T-cell (primary cell): ENCODE measurements around the gene ANO1. TPM values are rescaled to one million over a fixed set of nuclear protein-coding genes. Genes with fewer than 3 reads are reported as not detected.
A peak's percentile ranks its signal among the peaks of the same experiment; 100 is the strongest.

Source experiments
- ATAC-seq, 4 experiments: fragments of 200-7000 bp in 3 of 4; fragments of 150-1000 bp in 1 of 4; cut with Tn5 transposase; replicated peaks in 1 of 4; 1 replicate in 3 of 4; 2 replicates in 1 of 4; pipeline ENCODE4 v1.10.0; 2021; ENCODE audit warnings: moderate library complexity in 3 of 4, mild to moderate bottlenecking in 2 of 4, moderate number of reproducible peaks in 1 of 4
- CTCF ChIA-PET, 2 donors: fragments of 300-600 bp; sonication (Branson Sonifier 250); formaldehyde crosslinking; loops; one replicate each; lab custom pipeline; 2022; ENCODE audit warnings: antibody characterized with exemption in 2 of 2; lab: Charles Lee
- POLR2A ChIA-PET, 2 donors: fragments of 300-600 bp; sonication (Branson Sonifier 250); formaldehyde crosslinking; loops; one replicate each; lab custom pipeline; 2022; ENCODE audit warnings: antibody characterized with exemption in 2 of 2; lab: Charles Lee
- DNase-seq, 35 experiments: peaks; one replicate each; pipeline versions ENCODE4 v3.0.0 to v3.0.0-alpha.2; 2013 to 2023
- H3K27ac ChIP-seq: one replicate; pipeline ENCODE4 v1.5.1; 2013; ENCODE audit warnings: low read length
- H3K27me3 ChIP-seq, 2 experiments: replicated peaks in 1 of 2; 1 replicate in 1 of 2; 2 replicates in 1 of 2; pipeline versions ENCODE4 v1.6.1 to v1.7.0; 2013; ENCODE audit warnings: low read length in 1 of 2, mixed read lengths in 1 of 2; ENCODE audit not compliant: control insufficient read depth in 2 of 2, insufficient read depth in 2 of 2; ENCODE audit errors: extremely low read depth in 1 of 2
- H3K36me3 ChIP-seq, 2 donors: 1 replicate in 1 of 2; 2 replicates in 1 of 2; pipeline versions ENCODE4 v1.6.1 to v1.7.0; 2013; ENCODE audit warnings: low read length in 1 of 2; ENCODE audit not compliant: control insufficient read depth in 2 of 2, insufficient read depth in 1 of 2; ENCODE audit errors: extremely low read depth in 1 of 2
- H3K4me1 ChIP-seq, 2 experiments: 1 replicate in 1 of 2; 2 replicates in 1 of 2; pipeline versions ENCODE4 v1.6.1 to v1.7.0; 2013; ENCODE audit warnings: low read length in 2 of 2, mixed read lengths in 1 of 2; ENCODE audit not compliant: insufficient read depth in 2 of 2, control insufficient read depth in 1 of 2; ENCODE audit errors: extremely low read depth in 1 of 2
- H3K4me3 ChIP-seq, 2 donors: 1 replicate in 1 of 2; 2 replicates in 1 of 2; pipeline versions ENCODE4 v1.5.1 to v1.7.0; 2013; ENCODE audit warnings: mild to moderate bottlenecking in 2 of 2, low read length in 1 of 2, moderate library complexity in 1 of 2; ENCODE audit not compliant: control insufficient read depth in 1 of 2; ENCODE audit errors: extremely low read depth in 1 of 2
- H3K9me3 ChIP-seq: 2 replicates; pipeline ENCODE4 v1.7.0; 2013
- H3K27ac Mint-ChIP-seq, 2 donors: one replicate each; pipeline ENCODE4 v1.8.0; 2020 to 2021; ENCODE audit warnings: mild to moderate bottlenecking in 2 of 2, mixed read lengths in 2 of 2
- H3K27me3 Mint-ChIP-seq, 2 donors: one replicate each; pipeline ENCODE4 v1.8.0; 2021 to 2022; ENCODE audit warnings: mixed read lengths in 2 of 2
- H3K36me3 Mint-ChIP-seq: one replicate; pipeline ENCODE4 v1.8.0; 2021; ENCODE audit warnings: mixed read lengths
- H3K4me1 Mint-ChIP-seq, 3 donors: one replicate each; pipeline ENCODE4 v1.8.0; 2020 to 2022; ENCODE audit warnings: mixed read lengths in 3 of 3, mild to moderate bottlenecking in 1 of 3
- H3K4me3 Mint-ChIP-seq, 3 donors: one replicate each; pipeline ENCODE4 v1.8.0; 2020 to 2022; ENCODE audit warnings: mild to moderate bottlenecking in 3 of 3, mixed read lengths in 3 of 3, moderate library complexity in 3 of 3
- H3K9me3 Mint-ChIP-seq, 3 donors: one replicate each; pipeline ENCODE4 v1.8.0; 2020 to 2022; ENCODE audit warnings: mixed read lengths in 3 of 3
- WGBS: methylation state at CpG from one replicate; pipeline ENCODE4 v1.1.5; 2013; ENCODE audit warnings: missing lambda C conversion rate; ENCODE audit not compliant: insufficient coverage; 5-methylcytosine and 5-hydroxymethylcytosine counted together
- total RNA-seq, 35 experiments: library from RNA in 6 of 35; stranded (reverse) in 6 of 35; fragments of 120-200 nt in 1 of 35; gene quantifications; one replicate each; pipeline versions ENCODE4 v1.2.1 to v1.2.4 and lab custom pipeline; 2013 to 2026

Gene ANO1
- total RNA-seq, 5 donors from 2014 or later (not counting 1 experiment from before 2014, with no cell fraction given): 0.19 to 0.38 (median 0.33) TPM; not detected in 2

DNA sequence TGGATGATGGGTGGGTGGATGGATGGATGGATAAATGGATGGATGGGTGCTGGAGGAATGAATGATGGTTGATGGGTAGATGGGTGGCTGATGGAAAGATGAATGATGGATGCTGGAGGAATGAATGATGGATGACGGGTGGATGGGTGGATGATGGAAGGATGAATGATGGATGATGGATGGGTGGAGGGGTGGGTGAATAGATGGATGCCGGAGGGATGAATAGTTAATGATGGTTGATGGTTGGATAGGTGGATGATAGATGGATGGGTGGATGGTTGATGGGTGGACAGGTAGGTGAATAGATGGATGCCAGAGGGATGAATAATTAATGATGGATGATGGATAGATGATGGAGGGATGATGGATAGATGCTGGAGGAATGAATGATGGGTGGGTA is 41.4 kb downstream of the ANO1 start:
- peaks cover 0 to 29% of the 10 kb centered on the region in 2 experiments for H3K27me3 ChIP-seq
- Mint-ChIP-seq H3K4me1 (no peaks in the 10 kb centered on the region), H3K27me3 (peaks cover 18 to 24% of the 10 kb centered on the region in 2 donors), H3K4me3 (no peak overlapping the region), H3K36me3 (no peaks in the 10 kb centered on the region), H3K9me3 (peaks cover 0 to 14% (median 0%) of the 10 kb centered on the region in 3 donors), H3K27ac (no peak overlapping the region)
- no peaks in the 10 kb centered on the region for H3K36me3 ChIP-seq
- POLR2A ChIA-PET: no interaction called here
- no peak overlapping the region for H3K4me3 ChIP-seq
- WGBS: 93% methylated on average over 2 of the region's 2 CpGs
- no peaks in the 10 kb centered on the region for H3K9me3 ChIP-seq
- no peak for DNase-seq
- no peak overlapping the region for H3K27ac ChIP-seq
- ATAC-seq: no peak
- no peaks in the 10 kb centered on the region for H3K4me1 ChIP-seq
- CTCF ChIA-PET: no interaction called here

- no peak overlapping the region for H3K27ac Mint-ChIP-seq
- H3K4me3 Mint-ChIP-seq: no peak overlapping the region
- H3K36me3 Mint-ChIP-seq: no peaks in the 10 kb centered on the region
- Histone ChIP-seq H3K27ac (no peak overlapping the region), H3K9me3 (no peaks in the 10 kb centered on the region), H3K4me3 (no peak overlapping the region), H3K27me3 (peaks cover 0 to 32% of the 10 kb centered on the region in 2 experiments), H3K36me3 (no peaks in the 10 kb centered on the region), H3K4me1 (no peaks in the 10 kb centered on the region)
- CTCF ChIA-PET: no interaction called here
- POLR2A ChIA-PET: no interaction called here
- H3K9me3 Mint-ChIP-seq: peaks cover 0 to 14% (median 0%) of the 10 kb centered on the region in 3 donors
- peaks cover 18 to 24% of the 10 kb centered on the region in 2 donors for H3K27me3 Mint-ChIP-seq
- ATAC-seq: no peak
- WGBS: 83% methylated on average over 8 of the region's 11 CpGs
- no peaks in the 10 kb centered on the region for H3K4me1 Mint-ChIP-seq
- no peak for DNase-seq
Observed at GRCh38 chr11:70120674-70121073, 42.6 kb downstream of the ANO1 start.

DNA sequence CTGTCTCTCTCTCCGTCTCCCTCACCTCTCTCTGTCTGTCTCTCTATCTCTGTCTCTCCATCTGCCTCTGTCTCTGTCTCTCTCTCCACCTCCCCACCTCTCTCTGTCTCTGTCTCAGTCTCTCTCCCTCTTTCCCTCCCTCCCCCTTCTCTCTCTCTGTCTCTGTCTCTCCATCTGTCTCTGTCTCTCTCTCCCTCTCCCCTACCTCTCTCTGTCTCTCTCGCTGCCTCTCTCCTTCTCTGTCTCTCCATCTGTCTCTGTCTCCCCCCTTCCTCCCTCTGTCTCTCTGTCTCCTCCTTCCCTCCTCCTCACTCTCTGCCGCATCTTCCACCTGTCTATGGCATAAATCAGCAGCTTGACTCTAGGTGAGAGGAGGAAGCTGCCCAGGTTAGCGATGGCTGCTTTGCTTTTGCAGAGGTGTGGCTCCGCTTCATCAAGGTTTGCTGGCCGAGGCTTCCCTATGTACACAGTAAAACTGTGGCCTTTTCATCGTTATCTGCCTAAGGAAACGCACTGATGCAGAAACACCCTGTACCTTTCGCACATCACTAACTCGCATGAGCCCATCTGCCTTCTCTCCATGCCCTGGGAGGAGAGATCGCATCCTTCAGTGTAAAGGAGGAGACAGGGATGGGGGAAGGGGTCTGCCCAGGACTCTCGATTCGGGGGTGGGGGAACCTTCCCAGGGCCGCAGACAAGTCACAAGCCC is 44.5 kb downstream of the ANO1 start:
- Histone ChIP-seq H3K4me3 (no peak overlapping the region), H3K36me3 (no peaks in the 10 kb centered on the region), H3K4me1 (no peaks in the 10 kb centered on the region), H3K27ac (no peak overlapping the region), H3K27me3 (peaks cover 0 to 19% of the 10 kb centered on the region in 2 experiments), H3K9me3 (no peaks in the 10 kb centered on the region)
- Mint-ChIP-seq H3K9me3 (peaks cover 0 to 14% (median 0%) of the 10 kb centered on the region in 3 donors), H3K27me3 (peaks cover 10 to 20% of the 10 kb centered on the region in 2 donors), H3K36me3 (no peaks in the 10 kb centered on the region), H3K27ac (no peak overlapping the region), H3K4me3 (no peak overlapping the region), H3K4me1 (no peaks in the 10 kb centered on the region)
- ChIA-PET CTCF (no interaction called here), POLR2A (no interaction called here)
- 76% methylated on average over 4 of the region's 14 CpGs for WGBS
- ATAC-seq: no peak
- peak in 1 of 35 experiments; percentile 19 for DNase-seq

DNA sequence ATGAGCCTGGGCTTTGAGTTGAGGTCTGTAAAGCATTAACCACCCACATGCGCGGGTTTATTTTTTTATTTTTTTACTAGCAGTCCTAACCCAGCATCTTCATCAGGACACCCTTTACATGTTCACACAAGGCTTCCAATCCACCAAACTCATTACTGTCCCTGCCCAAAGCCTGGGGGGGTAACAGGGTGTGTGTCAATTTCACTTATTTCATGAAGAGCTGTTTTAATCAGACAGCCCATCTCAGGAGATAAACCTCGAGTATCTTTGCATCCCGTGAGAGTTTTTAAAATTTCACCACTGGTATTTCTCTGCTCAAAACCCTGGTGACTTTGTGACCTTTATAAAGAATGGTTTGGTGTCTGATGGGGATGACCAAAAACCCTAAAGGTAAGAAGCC is 45.6 kb downstream of the ANO1 start:
- Mint-ChIP-seq H3K9me3 (peaks cover 0 to 14% (median 0%) of the 10 kb centered on the region in 3 donors), H3K36me3 (no peaks in the 10 kb centered on the region)

DNA sequence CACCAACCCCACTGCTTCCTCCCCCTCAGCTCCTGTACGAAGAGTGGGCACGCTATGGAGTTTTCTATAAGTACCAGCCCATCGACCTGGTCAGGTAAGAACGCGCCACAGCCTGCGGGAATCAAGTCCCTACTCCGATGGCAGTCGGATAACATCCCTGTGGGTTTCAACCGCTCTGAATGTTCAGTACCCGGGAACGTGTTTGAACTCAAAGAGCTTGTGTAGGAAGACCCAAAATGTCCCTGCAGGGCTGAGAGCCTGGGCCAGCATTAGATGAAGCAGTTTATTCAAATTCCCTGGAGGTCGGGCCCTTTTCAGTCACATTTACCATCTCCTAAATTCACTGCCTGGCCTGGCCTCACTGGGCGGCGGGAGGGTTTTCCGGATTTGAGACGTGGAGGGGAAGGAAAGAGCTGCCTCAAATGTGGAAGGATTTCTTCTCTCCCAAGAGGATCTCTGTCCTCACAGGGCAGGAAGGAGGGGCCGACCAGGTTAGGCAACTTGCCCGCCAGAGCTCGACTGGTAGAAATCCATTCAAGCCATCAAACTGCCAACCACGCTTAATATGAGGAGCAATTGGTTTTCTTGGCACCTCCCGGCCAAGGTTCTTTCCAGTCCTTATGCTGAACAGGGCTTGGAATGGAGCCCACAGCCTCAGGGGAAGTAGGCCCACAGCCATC is 46.3 kb downstream of the ANO1 start:
- H3K9me3 Mint-ChIP-seq: peaks cover 0 to 12% (median 0%) of the 10 kb centered on the region in 3 donors
- peaks cover 3 to 8% of the 10 kb centered on the region in 2 donors for H3K27me3 Mint-ChIP-seq
- H3K27me3 ChIP-seq: peaks cover 0 to 13% of the 10 kb centered on the region in 2 experiments
- H3K36me3 Mint-ChIP-seq: no peaks in the 10 kb centered on the region
- 83% methylated on average over 12 of the region's 21 CpGs for WGBS
- H3K4me3 ChIP-seq: no peak overlapping the region
- ChIA-PET POLR2A (no interaction called here), CTCF (no interaction called here)
- no peak overlapping the region for H3K27ac ChIP-seq
- H3K36me3 ChIP-seq: no peaks in the 10 kb centered on the region
- H3K4me1 Mint-ChIP-seq: no peaks in the 10 kb centered on the region
- ATAC-seq (no peak), DNase-seq (no peak)
- no peaks in the 10 kb centered on the region for H3K4me1 ChIP-seq
- H3K9me3 ChIP-seq: no peaks in the 10 kb centered on the region
- H3K4me3 Mint-ChIP-seq: no peak overlapping the region
- no peak overlapping the region for H3K27ac Mint-ChIP-seq

More for the DNA sequence above, 45.6 kb downstream of the ANO1 start:
- Mint-ChIP-seq H3K4me1 (no peaks in the 10 kb centered on the region), H3K27ac (no peak overlapping the region), H3K27me3 (peaks cover 5 to 13% of the 10 kb centered on the region in 2 donors), H3K4me3 (no peak overlapping the region)
- H3K27me3 ChIP-seq: peaks cover 0 to 13% of the 10 kb centered on the region in 2 experiments
- H3K4me3 ChIP-seq: no peak overlapping the region
- ChIA-PET CTCF (no interaction called here), POLR2A (no interaction called here)
- no peaks in the 10 kb centered on the region for H3K4me1 ChIP-seq
- WGBS: no CpG with 5 or more reads among the region's 4 CpGs
- H3K9me3 ChIP-seq: no peaks in the 10 kb centered on the region
- DNase-seq (no peak), ATAC-seq (no peak)
- H3K36me3 ChIP-seq: no peaks in the 10 kb centered on the region
- H3K27ac ChIP-seq: no peak overlapping the region

- Histone ChIP-seq H3K4me1 (no peaks in the 10 kb centered on the region), H3K36me3 (no peaks in the 10 kb centered on the region), H3K27ac (no peak overlapping the region), H3K27me3 (peaks cover 0 to 14% of the 10 kb centered on the region in 2 experiments), H3K4me3 (no peak overlapping the region), H3K9me3 (no peaks in the 10 kb centered on the region)
- H3K27ac Mint-ChIP-seq: no peak overlapping the region
- H3K9me3 Mint-ChIP-seq: peaks cover 0 to 6% (median 0%) of the 10 kb centered on the region in 3 donors
- no peaks in the 10 kb centered on the region for H3K4me1 Mint-ChIP-seq
- 89% methylated on average over 12 of the region's 17 CpGs for WGBS
- no peaks in the 10 kb centered on the region for H3K36me3 Mint-ChIP-seq
- DNase-seq: no peak
- ChIA-PET CTCF (no interaction called here), POLR2A (no interaction called here)
- H3K4me3 Mint-ChIP-seq: no peak overlapping the region
- H3K27me3 Mint-ChIP-seq: peaks cover 0 to 5% of the 10 kb centered on the region in 2 donors
- no peak for ATAC-seq
Observed at GRCh38 chr11:70126494-70126893, 48.4 kb downstream of the ANO1 start.
